WTC11 (cell line): ENCODE data around the gene PLD5. TPM values are rescaled to one million over a fixed set of nuclear protein-coding genes. Genes with fewer than 3 reads are reported as not detected.

Source experiments
- ATAC-seq: fragments of 200-7000 bp; cut with Tn5 transposase; 2 replicates; pipeline ENCODE4 v1.10.0; 2021; ENCODE audit warnings: mild to moderate bottlenecking, moderate library complexity
- CTCF ChIA-PET: fragments of 300-600 bp; sonication (Branson Sonifier 250); formaldehyde crosslinking; loops from one replicate; lab custom pipeline; 2021; ENCODE audit warnings: antibody characterized with exemption; lab: Charles Lee
- POLR2A ChIA-PET: fragments of 350-600 bp; sonication (Branson Sonifier 250); formaldehyde crosslinking; loops from one replicate; lab custom pipeline; 2021; ENCODE audit warnings: antibody characterized with exemption; lab: Charles Lee
- DNase-seq: peaks from one replicate; pipeline ENCODE4 v3.0.0; 2021; ENCODE audit warnings: low spot score
- H3K27ac Mint-ChIP-seq: 2 replicates; pipeline ENCODE4 v1.8.0; 2021; ENCODE audit warnings: mixed read lengths
- H3K27me3 Mint-ChIP-seq: 2 replicates; pipeline ENCODE4 v1.8.0; 2021; ENCODE audit warnings: low read depth, mild to moderate bottlenecking, moderate library complexity, mixed read lengths
- H3K36me3 Mint-ChIP-seq: 2 replicates; pipeline ENCODE4 v1.8.0; 2021; ENCODE audit warnings: mixed read lengths
- H3K4me1 Mint-ChIP-seq: 2 replicates; pipeline ENCODE4 v1.8.0; 2022; ENCODE audit warnings: mixed read lengths
- H3K4me3 Mint-ChIP-seq: 2 replicates; pipeline ENCODE4 v1.8.0; 2021; ENCODE audit warnings: mild to moderate bottlenecking, moderate library complexity, mixed read lengths
- H3K9me3 Mint-ChIP-seq: 2 replicates; pipeline ENCODE4 v1.8.0; 2021; ENCODE audit warnings: mixed read lengths
- AR ChIP-seq: fragments of 250-450 bp; sonication (Bioruptor Pico); IDR thresholded peaks from 2 replicates; pipeline ENCODE4 v1.9.0; 2021; ENCODE audit warnings: mild to moderate bottlenecking
- ATF1 ChIP-seq: sonication (generic); formaldehyde crosslinking; IDR thresholded peaks from 2 replicates; pipeline ENCODE4 v1.8.1; 2023; ENCODE audit warnings: mild to moderate bottlenecking, moderate library complexity, missing genetic modification reagents
- CBFB ChIP-seq: sonication (generic); formaldehyde crosslinking; IDR thresholded peaks from 2 replicates; pipeline ENCODE4 v1.8.1; 2022; ENCODE audit warnings: mild to moderate bottlenecking, low read depth, missing genetic modification reagents
- CDX4 ChIP-seq: fragments of 250-450 bp; sonication (Bioruptor Pico); IDR thresholded peaks from 2 replicates; pipeline ENCODE4 v1.9.0; 2021; ENCODE audit warnings: moderate library complexity, mild to moderate bottlenecking, inconsistent platforms, borderline replicate concordance
- ELF4 ChIP-seq: sonication (generic); formaldehyde crosslinking; IDR thresholded peaks from 2 replicates; pipeline ENCODE4 v1.8.1; 2022; ENCODE audit warnings: low read depth, mild to moderate bottlenecking, moderate library complexity, missing genetic modification reagents
- EMX1 ChIP-seq: fragments of 250-450 bp; sonication (Bioruptor Pico); IDR thresholded peaks from 2 replicates; pipeline ENCODE4 v1.8.0; 2021; ENCODE audit warnings: mild to moderate bottlenecking
- ESRRA ChIP-seq: sonication (generic); formaldehyde crosslinking; IDR thresholded peaks from 2 replicates; pipeline ENCODE4 v1.8.1; 2022; ENCODE audit warnings: mild to moderate bottlenecking, missing genetic modification reagents, borderline replicate concordance
- FOXJ3 ChIP-seq: sonication (generic); formaldehyde crosslinking; IDR thresholded peaks from 2 replicates; pipeline ENCODE4 v1.9.0; 2021; ENCODE audit warnings: missing genetic modification reagents, mild to moderate bottlenecking, borderline replicate concordance
- HMGA2 ChIP-seq: fragments of 250-450 bp; sonication (Bioruptor Pico); IDR thresholded peaks from 2 replicates; pipeline ENCODE4 v1.4.0; 2021; ENCODE audit warnings: mild to moderate bottlenecking, moderate library complexity
- HMGXB4 ChIP-seq: sonication (generic); formaldehyde crosslinking; IDR thresholded peaks from 2 replicates; pipeline ENCODE4 v1.8.1; 2023; ENCODE audit warnings: mild to moderate bottlenecking, moderate library complexity, missing genetic modification reagents
- IRF1 ChIP-seq: sonication (generic); formaldehyde crosslinking; IDR thresholded peaks from 2 replicates; pipeline ENCODE4 v1.8.0; 2023; ENCODE audit warnings: missing genetic modification reagents
- JUN ChIP-seq: sonication (generic); formaldehyde crosslinking; IDR thresholded peaks from 2 replicates; pipeline ENCODE4 v1.8.0; 2023; ENCODE audit warnings: mild to moderate bottlenecking, missing genetic modification reagents
- NFATC4 ChIP-seq: fragments of 250-450 bp; sonication (Bioruptor Pico); IDR thresholded peaks from 2 replicates; pipeline ENCODE4 v1.9.0; 2021; ENCODE audit warnings: mild to moderate bottlenecking
- NFE2L1 ChIP-seq: sonication (generic); formaldehyde crosslinking; IDR thresholded peaks from 2 replicates; pipeline ENCODE4 v1.8.1; 2023; ENCODE audit warnings: missing genetic modification reagents
- OVOL2 ChIP-seq: fragments of 250-450 bp; sonication (Bioruptor Pico); IDR thresholded peaks from 2 replicates; pipeline ENCODE4 v1.9.0; 2021; ENCODE audit warnings: mild to moderate bottlenecking, borderline replicate concordance
- PRRX2 ChIP-seq: fragments of 250-450 bp; sonication (Bioruptor Pico); IDR thresholded peaks from 2 replicates; pipeline ENCODE4 v1.8.0; 2021; ENCODE audit warnings: mild to moderate bottlenecking
- RORB ChIP-seq: fragments of 250-450 bp; sonication (Bioruptor Pico); IDR thresholded peaks from 2 replicates; pipeline ENCODE4 v1.9.0; 2021; ENCODE audit warnings: mild to moderate bottlenecking
- SOX15 ChIP-seq: fragments of 250-450 bp; sonication (Bioruptor Pico); IDR thresholded peaks from 2 replicates; pipeline ENCODE4 v1.9.0; 2021; ENCODE audit warnings: mild to moderate bottlenecking
- SP1 ChIP-seq: sonication (generic); formaldehyde crosslinking; conservative IDR thresholded peaks from 2 replicates; pipeline ENCODE4 v1.8.1; 2022; ENCODE audit warnings: missing genetic modification reagents
- TCF7 ChIP-seq: sonication (generic); formaldehyde crosslinking; IDR thresholded peaks from 2 replicates; pipeline ENCODE4 v1.8.0; 2022; ENCODE audit warnings: mild to moderate bottlenecking, low read depth, missing genetic modification reagents, moderate library complexity
- TEAD1 ChIP-seq: sonication (generic); formaldehyde crosslinking; IDR thresholded peaks from 2 replicates; pipeline ENCODE4 v1.8.0; 2022; ENCODE audit warnings: mild to moderate bottlenecking, missing genetic modification reagents
- ZNF219 ChIP-seq: sonication (generic); formaldehyde crosslinking; IDR thresholded peaks from 2 replicates; pipeline ENCODE4 v1.8.0; 2023; ENCODE audit warnings: missing genetic modification reagents, mild to moderate bottlenecking, borderline replicate concordance
- ZNF416 ChIP-seq: fragments of 250-450 bp; sonication (Bioruptor Pico); IDR thresholded peaks from 2 replicates; pipeline ENCODE4 v1.9.0; 2021; ENCODE audit warnings: mild to moderate bottlenecking, inconsistent platforms
- ZNF425 ChIP-seq: fragments of 250-450 bp; sonication (Bioruptor Pico); conservative IDR thresholded peaks from 2 replicates; pipeline ENCODE4 v1.9.0; 2021; ENCODE audit warnings: mild to moderate bottlenecking
- total RNA-seq: library from RNA; stranded (reverse); gene quantifications from 3 replicates; pipeline ENCODE4 v1.2.3, GENCODE V29; 2021
- TF ChIP-seq, protein P1 (sequence below): fragments of 250-450 bp; sonication (Bioruptor Pico); IDR thresholded peaks from 2 replicates; pipeline ENCODE4 v1.9.0; 2021; ENCODE audit warnings: mild to moderate bottlenecking

The PLD5 gene
- total RNA-seq, 1 experiment from 2014 or later = 6.4 TPM

GRCh38 chr1:242197907-242198820 is 326.3 kb downstream of the PLD5 start:
- Mint-ChIP-seq H3K36me3 (peaks cover 17% of the 10 kb centered on the region; the same call in 1 of the 2 replicates), H3K4me1 (peaks cover 38% of the 10 kb centered on the region), H3K27ac (no peak overlapping the region), H3K9me3 (peaks cover 22% of the 10 kb centered on the region), H3K27me3 (no peaks in the 10 kb centered on the region), H3K4me3 (no peak overlapping the region)
- DNase-seq (no peak), ATAC-seq (no peak)
- CTCF ChIA-PET = interaction anchor here (0.6 to 0.8 kb wide), 2 partner anchors 9 to 29 kb away, joined by 3 to 5 read pairs; no protein-coding TSS in a partner anchor
- TF ChIP-seq OVOL2 (CRISPR knock-in tag) (no peak), ELF4 (CRISPR knock-in tag) (no peak), JUN (CRISPR knock-in tag) (no peak), ZNF416 (no peak), TEAD1 (CRISPR knock-in tag) (no peak), EMX1 (CRISPR knock-in tag) (no peak), SOX15 (CRISPR knock-in tag) (no peak), SP1 (CRISPR knock-in tag) (no peak), TCF7 (CRISPR knock-in tag) (no peak), PRRX2 (no peak), ZNF425 (CRISPR knock-in tag) (no peak), CDX4 (CRISPR knock-in tag) (no peak), IRF1 (CRISPR knock-in tag) (no peak), ATF1 (CRISPR knock-in tag) (no peak), NFE2L1 (CRISPR knock-in tag) (no peak), NFATC4 (no peak)
- TF ChIP-seq, all 79 proteins: peak for 0
- POLR2A ChIA-PET = interaction anchor here (0.6 kb wide), 1 partner anchor 54 kb away, joined by 7 read pairs; no protein-coding TSS in a partner anchor

DNA sequence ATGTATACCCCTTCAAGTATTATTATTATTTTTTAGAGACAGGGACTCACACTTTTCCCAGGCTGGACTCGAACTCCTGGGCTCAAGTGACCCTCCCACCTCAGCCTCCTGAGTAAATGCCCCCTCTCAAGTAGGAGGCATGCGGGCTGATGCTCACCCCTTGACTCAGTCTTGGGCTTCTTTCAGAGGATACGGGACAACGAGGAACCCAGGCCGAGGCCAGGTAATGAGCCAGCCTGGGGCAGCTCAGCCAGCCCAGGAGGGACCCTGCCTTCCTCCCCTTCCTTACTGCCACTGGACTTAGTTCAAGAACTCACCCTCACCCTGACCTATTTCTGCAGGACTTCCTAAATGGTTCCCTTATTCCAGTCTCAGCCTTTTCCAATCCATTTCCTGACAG is 327.6 kb downstream of the PLD5 start:
- POLR2A ChIA-PET = no interaction called here
- no peak overlapping the region for H3K27ac Mint-ChIP-seq
- H3K4me3 Mint-ChIP-seq = no peak overlapping the region
- no peak for TF ChIP-seq CDX4 (CRISPR knock-in tag)
- no peak for TF ChIP-seq NFATC4
- TF ChIP-seq, protein P1, sequence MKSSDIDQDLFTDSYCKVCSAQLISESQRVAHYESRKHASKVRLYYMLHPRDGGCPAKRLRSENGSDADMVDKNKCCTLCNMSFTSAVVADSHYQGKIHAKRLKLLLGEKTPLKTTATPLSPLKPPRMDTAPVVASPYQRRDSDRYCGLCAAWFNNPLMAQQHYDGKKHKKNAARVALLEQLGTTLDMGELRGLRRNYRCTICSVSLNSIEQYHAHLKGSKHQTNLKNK (CRISPR knock-in tag) = no peak
- TF ChIP-seq ESRRA = no peak
- no peak for TF ChIP-seq HMGA2
- TF ChIP-seq HMGXB4 (CRISPR knock-in tag) = no peak
- TF ChIP-seq CBFB = no peak
- TF ChIP-seq RORB (CRISPR knock-in tag) = no peak
- no peak for TF ChIP-seq ZNF219
- TF ChIP-seq FOXJ3 (CRISPR knock-in tag) = no peak
- TF ChIP-seq AR (CRISPR knock-in tag) = no peak

More for the DNA sequence above, 327.6 kb downstream of the PLD5 start:
- no peak for ATAC-seq
- H3K4me1 Mint-ChIP-seq = peaks cover 36% of the 10 kb centered on the region
- no peak for DNase-seq
- H3K36me3 Mint-ChIP-seq = peaks cover 15% of the 10 kb centered on the region; the same call in 1 of the 2 replicates
- peaks cover 22% of the 10 kb centered on the region for H3K9me3 Mint-ChIP-seq
- CTCF ChIA-PET = no interaction called here
- no peaks in the 10 kb centered on the region for H3K27me3 Mint-ChIP-seq
